ENCODE data around the gene BRD4. TPM values are rescaled to one million over a fixed set of nuclear protein-coding genes. Genes with fewer than 3 reads are reported as not detected.
A peak's percentile ranks its signal among the peaks of the same experiment; 100 is the strongest.

BRD4 gene
- total RNA-seq, 1 donor from 2014 or later, result 143 TPM

DNA sequence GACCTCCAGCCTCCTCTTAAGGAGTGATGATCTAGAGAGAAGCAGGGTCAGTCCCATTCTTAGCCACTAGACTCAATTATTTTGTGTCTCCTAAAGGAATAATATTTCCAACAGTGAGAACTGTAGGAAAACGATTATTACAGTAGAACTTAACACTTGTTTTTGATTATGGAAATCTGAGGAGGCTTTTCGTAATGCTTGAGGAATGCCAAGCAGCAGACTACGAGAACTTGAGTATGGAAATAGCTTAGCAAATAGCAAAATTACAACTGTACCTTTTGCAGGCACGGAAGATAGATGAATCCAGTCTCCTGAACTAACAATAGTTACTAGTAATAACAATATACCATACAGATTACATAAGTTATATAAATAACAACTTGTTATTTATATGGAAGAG, 12.2 kb downstream of the BRD4 start:
- no peaks in the 10 kb centered on the region for H3K9me3 Mint-ChIP-seq (ENCODE audit: unreplicated experiment)
- peak overlapping the region; percentile 30 for H3K4me3 Mint-ChIP-seq (ENCODE audit: unreplicated experiment)
- no peak for DNase-seq (ENCODE audit: extremely low spot score, unreplicated experiment)
- H3K27me3 Mint-ChIP-seq (ENCODE audit: unreplicated experiment), result no peaks in the 10 kb centered on the region
- H3K4me1 Mint-ChIP-seq (ENCODE audit: unreplicated experiment), result peaks cover 93% of the 10 kb centered on the region
- TF ChIP-seq, protein P1, sequence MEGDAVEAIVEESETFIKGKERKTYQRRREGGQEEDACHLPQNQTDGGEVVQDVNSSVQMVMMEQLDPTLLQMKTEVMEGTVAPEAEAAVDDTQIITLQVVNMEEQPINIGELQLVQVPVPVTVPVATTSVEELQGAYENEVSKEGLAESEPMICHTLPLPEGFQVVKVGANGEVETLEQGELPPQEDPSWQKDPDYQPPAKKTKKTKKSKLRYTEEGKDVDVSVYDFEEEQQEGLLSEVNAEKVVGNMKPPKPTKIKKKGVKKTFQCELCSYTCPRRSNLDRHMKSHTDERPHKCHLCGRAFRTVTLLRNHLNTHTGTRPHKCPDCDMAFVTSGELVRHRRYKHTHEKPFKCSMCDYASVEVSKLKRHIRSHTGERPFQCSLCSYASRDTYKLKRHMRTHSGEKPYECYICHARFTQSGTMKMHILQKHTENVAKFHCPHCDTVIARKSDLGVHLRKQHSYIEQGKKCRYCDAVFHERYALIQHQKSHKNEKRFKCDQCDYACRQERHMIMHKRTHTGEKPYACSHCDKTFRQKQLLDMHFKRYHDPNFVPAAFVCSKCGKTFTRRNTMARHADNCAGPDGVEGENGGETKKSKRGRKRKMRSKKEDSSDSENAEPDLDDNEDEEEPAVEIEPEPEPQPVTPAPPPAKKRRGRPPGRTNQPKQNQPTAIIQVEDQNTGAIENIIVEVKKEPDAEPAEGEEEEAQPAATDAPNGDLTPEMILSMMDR (IDR thresholded peaks at IDR 0.05), result peak; percentile 11
- H3K27ac Mint-ChIP-seq (ENCODE audit: unreplicated experiment), result peak overlapping the region; percentile 88
- no peaks in the 10 kb centered on the region for H3K36me3 Mint-ChIP-seq (ENCODE audit: unreplicated experiment)

DNA sequence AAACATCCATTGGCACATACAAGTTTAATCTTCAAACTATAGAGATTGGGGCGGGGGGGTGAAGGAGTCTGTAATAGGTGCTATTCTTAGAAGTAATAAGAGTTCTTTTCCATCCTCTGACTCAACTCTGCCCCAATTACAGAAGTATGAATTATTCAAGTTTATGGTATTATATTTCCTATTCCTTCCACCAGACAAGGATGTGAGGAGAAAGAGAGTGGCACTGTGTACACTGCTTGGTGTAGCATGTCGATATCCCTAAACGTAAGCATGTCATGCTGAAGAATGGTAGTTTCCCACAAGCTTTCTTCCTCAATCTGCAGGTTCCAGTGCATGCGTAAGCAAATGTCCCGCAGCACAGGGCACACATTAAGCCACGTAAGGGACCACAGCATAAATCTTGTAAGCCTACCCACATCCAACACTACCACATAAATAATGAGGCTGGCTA, 14.1 kb downstream of the BRD4 start:
- TF ChIP-seq, protein P1 (IDR thresholded peaks at IDR 0.05), result no peak
- peak overlapping the region; percentile 10 for H3K4me3 Mint-ChIP-seq (ENCODE audit: unreplicated experiment)
- peak overlapping the region; percentile 88 for H3K27ac Mint-ChIP-seq (ENCODE audit: unreplicated experiment)
- no peak for DNase-seq (ENCODE audit: extremely low spot score, unreplicated experiment)
- peaks cover 90% of the 10 kb centered on the region for H3K4me1 Mint-ChIP-seq (ENCODE audit: unreplicated experiment)
- no peaks in the 10 kb centered on the region for H3K9me3 Mint-ChIP-seq (ENCODE audit: unreplicated experiment)
- H3K36me3 Mint-ChIP-seq (ENCODE audit: unreplicated experiment), result no peaks in the 10 kb centered on the region
- H3K27me3 Mint-ChIP-seq (ENCODE audit: unreplicated experiment), result no peaks in the 10 kb centered on the region

DNA sequence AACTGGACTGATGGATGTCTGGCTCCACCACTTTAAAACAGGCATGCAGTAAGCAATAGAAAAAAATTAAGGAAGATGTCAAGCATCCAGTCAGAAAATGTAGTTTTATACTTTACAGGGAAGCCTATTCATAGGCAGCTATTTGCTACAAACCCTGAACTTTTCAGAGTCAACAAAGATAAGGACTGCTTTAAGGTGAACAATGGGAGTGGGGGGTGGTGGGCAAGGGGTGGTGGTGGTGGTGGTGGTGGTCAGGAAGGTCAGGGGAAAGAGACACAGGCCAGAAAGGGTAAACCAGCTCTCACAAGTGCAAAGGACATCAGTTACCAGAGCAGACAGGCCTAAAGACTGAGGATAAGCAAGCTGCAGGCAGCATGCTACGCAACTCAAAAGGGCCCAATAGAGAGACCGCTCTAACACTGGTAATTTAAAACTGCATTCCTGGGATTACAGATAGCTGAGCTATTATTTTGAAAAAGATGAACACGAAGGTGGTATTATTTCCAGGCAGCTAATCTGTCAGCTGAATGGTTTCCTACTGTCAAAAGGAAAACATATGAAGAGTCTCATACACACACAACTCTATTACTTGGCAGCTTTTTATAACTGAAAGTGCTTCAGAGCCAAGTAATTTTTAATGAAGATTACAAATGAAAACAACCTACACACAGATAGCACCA, 14.8 kb downstream of the BRD4 start:
- DNase-seq (ENCODE audit: extremely low spot score, unreplicated experiment), result no peak
- Mint-ChIP-seq H3K27ac (ENCODE audit: unreplicated experiment) (peak overlapping the region; percentile 92), H3K36me3 (ENCODE audit: unreplicated experiment) (no peaks in the 10 kb centered on the region)

DNA sequence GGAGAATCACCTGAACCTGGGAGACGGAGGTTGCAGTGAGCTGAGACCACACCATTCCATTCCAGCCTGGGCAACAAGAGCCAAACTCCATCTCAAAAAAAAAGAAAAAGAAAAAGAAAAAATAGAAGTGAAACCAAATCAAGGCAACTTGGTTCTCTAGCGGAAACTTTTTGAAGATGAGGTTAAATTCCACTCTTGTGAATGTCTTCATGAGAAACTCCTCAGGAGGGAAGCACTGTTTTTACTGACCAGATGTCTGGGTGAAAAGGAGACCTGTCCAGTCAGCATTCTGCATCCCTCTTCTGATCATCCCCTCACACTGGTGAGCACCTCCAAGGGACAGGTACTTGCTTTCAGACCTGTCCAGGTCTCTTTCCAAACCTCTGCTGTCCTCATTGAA, 15.8 kb downstream of the BRD4 start:
- Mint-ChIP-seq H3K27me3 (ENCODE audit: unreplicated experiment) (no peaks in the 10 kb centered on the region), H3K4me3 (ENCODE audit: unreplicated experiment) (peak overlapping the region; percentile 55), H3K4me1 (ENCODE audit: unreplicated experiment) (peaks cover 87% of the 10 kb centered on the region), H3K36me3 (ENCODE audit: unreplicated experiment) (no peaks in the 10 kb centered on the region), H3K9me3 (ENCODE audit: unreplicated experiment) (no peaks in the 10 kb centered on the region), H3K27ac (ENCODE audit: unreplicated experiment) (peak overlapping the region; percentile 92)
- DNase-seq (ENCODE audit: extremely low spot score, unreplicated experiment), result no peak
- TF ChIP-seq, protein P1 (IDR thresholded peaks at IDR 0.05), result no peak

More for the DNA sequence above, 14.8 kb downstream of the BRD4 start:
- H3K4me3 Mint-ChIP-seq (ENCODE audit: unreplicated experiment), result peak overlapping the region; percentile 10
- H3K4me1 Mint-ChIP-seq (ENCODE audit: unreplicated experiment), result peaks cover 90% of the 10 kb centered on the region
- H3K9me3 Mint-ChIP-seq (ENCODE audit: unreplicated experiment), result no peaks in the 10 kb centered on the region
- H3K27me3 Mint-ChIP-seq (ENCODE audit: unreplicated experiment), result no peaks in the 10 kb centered on the region
- TF ChIP-seq, protein P1 (IDR thresholded peaks at IDR 0.05), result no peak

DNA sequence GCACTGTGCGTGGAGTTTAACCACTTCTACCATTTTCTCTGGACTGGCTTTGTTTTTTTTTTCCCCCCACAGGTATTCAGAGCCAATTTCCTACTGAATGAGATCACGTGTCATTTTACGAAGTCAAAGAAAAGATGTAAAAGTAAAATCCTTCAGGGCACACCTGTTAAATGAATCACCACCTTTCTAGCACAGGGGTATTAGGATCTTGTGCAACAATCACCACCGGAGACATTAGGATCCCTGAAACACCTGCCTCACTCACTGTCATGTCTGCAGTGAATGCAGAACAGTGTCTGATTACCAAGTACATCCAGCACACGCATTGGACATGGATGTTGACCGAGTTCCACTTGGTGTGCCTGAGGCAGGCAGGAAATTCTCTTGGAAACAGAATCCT, 17.2 kb downstream of the BRD4 start:
- DNase-seq (ENCODE audit: extremely low spot score, unreplicated experiment), result no peak
- Mint-ChIP-seq H3K27ac (ENCODE audit: unreplicated experiment) (peak overlapping the region; percentile 92), H3K36me3 (ENCODE audit: unreplicated experiment) (no peaks in the 10 kb centered on the region), H3K4me3 (ENCODE audit: unreplicated experiment) (no peak overlapping the region), H3K4me1 (ENCODE audit: unreplicated experiment) (peaks cover 73% of the 10 kb centered on the region), H3K27me3 (ENCODE audit: unreplicated experiment) (no peaks in the 10 kb centered on the region), H3K9me3 (ENCODE audit: unreplicated experiment) (no peaks in the 10 kb centered on the region)
- TF ChIP-seq, protein P1 (IDR thresholded peaks at IDR 0.05), result no peak

Measured in osteocyte (in vitro differentiated cells).